ENCODE results near the gene KRTAP5-6.

The KRTAP5-6 gene

DNA sequence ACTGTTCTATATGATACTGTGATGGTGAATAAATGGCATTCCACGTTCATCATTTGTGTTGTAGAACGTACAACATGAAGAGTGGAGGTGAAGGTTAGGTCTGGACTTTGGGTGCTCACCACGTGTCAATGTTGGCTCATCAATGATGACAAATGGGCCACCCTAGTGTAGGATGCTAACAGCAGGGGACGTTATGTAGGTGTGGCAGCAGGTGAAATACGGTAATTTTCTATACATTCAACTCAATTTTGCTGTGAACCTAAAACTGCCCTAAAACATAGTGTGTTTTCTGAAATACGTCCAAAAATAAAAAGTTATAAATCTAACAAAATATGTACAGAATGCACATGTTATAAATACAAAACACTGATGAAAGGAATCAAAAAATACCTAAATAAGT, 6.2 kb downstream of the KRTAP5-6 start:
- no peak for DNase-seq

DNA sequence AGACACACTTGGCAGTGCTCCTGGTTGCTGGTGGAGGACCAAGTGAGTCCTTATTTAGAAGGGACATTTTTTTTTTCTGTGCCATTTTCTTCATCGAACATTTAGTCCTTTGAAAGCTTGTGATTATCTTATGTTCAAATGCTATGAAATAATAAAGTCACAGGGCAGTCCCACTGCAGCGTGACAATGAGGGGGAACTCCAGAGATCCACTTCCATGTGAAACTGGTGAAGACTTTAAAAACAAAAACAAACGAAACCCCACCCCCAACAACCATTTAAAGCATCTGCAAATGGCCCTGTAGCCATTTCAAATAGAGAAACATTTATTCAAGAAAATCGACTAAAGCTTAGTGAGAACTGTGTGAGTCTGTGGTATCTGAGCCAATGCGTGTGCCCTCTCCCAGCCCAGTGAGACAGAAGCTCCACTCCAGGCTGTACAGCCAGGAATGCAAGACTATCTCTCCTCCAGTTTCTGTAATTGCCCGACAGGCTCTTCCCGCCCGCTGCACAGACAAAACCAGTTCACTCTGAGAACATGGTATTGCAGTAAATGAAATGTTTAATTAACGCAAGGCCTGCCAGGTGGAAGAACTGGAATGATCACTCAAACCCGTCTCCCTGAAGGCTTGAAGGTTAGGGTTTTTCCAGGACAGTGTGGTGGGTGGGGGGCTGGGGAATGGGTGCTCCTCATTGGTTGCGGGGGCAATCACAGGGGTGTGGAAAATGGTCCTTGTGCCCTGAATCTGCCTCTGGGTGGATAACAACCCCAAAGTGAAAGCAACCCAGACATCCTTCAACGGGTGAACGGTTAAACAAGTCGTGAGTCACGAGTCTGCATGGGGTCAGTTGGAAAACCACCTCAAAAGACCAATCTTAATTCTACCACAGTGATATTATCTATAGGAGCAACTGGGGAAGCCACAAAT, 8.4 kb downstream of the KRTAP5-6 start:
- DNase-seq, result no peak

DNA sequence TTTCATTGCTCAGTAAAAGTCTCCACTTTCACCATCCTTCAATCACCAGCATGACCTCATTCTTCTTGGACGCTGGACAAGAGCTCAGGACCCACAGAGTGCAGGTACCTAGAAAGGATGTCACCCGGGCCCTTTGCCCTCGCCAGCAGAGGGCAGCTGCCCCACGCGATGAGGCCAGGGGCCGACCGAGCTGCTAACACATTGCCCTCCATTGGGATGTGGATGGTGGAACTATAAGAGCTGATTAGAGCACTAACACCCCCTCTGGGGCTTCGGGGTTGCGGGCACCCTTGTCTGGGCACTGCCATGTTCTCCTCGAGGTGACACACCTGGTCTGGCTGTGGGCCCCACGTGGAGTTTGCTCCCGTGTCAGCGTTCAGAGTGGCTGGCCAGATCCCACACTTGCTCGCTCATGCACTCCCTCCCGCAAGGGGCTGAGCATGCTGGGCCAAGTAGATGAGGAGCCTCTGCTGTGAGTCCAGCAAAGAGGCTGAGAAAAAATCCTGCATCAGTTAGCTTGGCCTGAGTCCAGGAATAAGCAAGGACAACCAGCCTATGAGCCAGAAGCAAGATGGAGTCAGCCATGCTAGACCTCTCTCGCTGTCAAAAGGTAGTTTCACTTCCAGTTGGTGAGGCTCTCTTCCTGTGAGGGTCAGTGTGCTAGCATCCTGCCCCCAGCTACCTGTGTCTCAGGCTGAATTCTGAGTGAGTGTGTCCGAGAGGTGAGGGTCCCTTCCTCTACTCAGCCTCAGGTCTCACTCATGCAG, 9.8 kb downstream of the KRTAP5-6 start:
- peak; percentile 59 to 64 for DNase-seq

DNA sequence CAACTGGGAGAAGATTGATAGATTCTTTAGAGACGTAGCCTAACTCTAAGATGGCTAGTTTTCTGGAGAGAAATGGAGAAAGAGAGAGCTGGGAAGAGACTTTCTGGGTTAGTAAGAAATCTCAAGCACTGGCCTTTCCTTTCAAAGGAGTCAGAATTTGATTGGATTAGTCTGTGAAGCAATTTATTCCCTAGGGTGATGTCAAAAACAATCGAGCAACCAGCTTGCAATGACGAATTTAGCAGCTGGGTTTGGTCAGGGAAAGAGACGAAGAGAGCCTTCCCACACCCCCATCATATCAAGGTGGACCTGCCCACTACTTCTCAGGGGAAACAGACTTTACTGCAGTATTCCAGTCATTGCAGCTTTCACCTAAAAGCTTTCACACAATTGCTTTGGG, 10.8 kb downstream of the KRTAP5-6 start:
- no peak for DNase-seq

DNA sequence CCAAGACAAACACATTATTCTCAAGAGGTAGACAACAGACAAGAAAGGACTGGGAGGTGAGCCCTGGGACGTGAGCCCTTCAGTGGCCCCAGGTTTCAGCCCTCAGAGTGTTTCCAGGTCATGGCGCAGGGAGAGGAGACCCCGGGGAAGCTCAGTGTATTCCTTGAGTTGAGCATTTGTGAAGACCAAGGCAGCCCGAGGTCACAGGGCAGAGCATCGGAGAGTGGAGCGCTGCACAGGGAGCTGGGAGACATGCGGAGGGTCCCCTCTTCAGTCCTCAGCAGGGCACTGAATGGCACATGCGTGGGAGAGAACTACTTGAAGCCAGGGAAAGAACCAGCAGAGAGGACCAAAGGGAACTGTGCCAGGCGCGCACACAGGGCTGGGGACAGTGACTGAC, 11.7 kb downstream of the KRTAP5-6 start:
- no peak for DNase-seq

DNA sequence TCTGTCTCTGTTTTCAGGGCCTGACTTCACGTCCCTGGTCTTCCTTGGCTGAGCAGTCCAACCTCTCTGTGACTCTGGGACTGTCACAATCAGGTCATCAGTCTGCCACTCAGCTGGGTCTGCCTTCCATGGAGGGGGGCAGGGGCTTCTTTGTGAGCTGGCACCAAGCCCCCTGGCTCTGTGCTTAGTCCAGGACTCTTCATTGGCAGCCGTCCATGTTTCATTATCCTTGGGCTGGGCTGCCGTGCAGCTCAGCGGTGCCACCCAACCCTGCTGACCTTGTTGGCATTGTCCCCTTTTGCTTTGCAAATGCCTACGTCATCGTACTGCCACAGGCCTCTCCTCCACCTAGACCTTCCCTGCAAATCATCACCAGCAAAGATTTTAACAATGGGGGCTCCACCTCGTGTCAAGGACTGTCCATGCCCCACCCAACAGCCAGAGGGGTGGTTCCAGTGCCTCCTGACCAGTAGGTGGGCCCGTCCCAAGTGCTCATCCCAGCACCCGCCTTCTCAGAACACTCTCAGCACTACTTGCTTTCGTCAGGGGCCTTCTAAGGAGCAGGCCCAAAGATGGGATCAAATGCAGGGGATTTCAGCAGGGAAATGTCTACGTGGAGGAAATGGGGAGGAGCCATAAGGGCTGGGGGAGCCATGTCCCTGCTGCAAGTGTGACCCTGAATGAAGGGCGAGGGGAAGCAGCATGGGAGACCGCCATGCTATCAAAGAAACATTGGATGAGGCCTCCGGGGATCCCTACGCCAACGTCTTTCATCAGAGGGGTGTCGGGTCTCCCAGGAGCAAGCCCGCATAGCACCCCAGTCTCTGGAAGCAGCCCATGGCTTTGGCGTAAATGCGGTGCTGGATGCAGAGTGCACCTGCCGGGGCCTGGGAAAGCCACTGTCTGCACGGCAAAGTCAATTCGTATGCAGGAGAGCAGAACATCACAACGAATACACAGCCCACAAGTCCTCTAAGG, 18.2 kb downstream of the KRTAP5-6 start:
- DNase-seq, result no peak

DNA sequence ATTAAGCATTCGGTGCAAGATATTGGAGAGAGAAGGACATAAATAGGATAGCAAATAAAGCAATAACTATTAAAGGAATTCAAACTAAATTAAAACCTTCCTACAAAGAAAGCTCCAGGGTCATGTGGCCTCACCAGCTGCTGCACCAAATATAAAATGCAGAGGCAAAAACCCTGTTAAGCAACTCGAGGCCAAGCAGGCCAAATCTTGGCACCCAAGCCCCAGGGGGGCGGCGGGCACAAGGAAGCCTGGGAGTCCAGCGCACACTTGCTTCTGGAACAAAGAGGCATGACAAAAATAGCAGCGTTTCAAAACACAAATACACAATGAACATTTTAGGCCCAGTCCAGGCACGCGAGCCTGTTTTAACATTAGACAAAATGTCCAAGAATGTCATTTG, 20.8 kb downstream of the KRTAP5-6 start:
- DNase-seq, result no peak

DNA sequence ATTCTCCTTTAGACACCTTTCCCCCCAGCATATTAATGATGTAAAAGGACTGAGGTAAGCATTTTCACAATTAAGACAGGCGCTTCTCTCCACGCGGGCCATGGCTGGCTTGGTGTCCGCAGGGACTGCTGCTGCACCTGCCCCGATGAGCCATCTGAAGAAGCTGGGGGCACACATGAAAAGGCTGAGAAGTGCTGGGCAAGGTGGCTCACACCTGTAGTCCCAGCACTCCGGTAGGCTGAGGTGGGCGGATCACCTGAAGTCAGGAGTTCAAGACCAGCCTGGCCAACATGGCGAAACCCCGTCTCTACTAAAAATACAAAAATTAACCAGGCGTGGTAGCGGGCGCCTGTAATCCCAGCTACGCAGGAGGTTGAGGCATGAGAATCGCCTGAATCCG, 21.3 kb downstream of the KRTAP5-6 start:
- DNase-seq, result no peak

DNA sequence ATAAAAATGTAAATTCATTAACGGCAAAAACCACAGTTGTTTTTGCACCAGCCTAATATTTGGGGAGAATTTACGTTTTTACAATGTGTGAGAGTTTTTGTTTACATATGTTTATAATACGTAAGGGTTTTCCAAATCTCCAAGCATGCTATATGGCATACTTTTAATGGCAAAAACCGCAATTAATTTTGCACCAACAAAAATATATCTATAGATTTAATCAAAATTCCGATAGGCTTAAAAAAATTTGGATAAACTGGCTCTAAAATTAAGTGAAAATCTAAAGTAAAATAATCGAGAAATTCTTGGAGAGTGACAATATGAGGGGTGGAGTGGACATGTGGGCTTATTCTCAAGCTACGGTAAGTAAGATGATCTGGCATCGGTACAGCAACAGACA, 22.8 kb downstream of the KRTAP5-6 start:
- DNase-seq, result no peak

DNA sequence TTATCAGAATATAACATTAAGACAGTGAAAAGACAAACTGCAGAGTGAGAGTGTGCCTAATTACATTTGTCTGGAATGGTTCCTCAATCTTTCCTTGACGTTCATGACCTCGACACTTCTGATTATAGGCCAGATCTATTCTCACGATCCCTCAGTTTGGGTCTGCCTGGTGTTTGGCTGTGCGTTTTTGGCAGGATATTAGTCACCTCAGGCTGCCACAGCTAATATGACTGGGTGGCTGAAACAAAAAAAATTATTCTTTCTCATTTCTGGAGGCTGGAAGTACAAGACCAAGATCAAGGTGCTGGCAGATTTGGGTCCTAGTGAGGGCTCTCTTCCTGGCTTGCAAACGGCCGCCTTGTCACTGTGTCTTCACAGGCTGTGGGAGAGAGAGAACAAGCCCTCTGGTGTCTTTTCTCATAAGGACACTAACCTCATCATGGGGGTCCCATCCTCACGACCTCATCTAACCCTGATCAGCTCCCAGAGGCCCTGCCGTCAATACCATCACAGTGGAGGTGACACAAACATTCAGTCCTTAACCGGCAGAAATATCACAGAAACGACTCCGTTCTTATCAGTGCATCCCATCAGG, 30.2 kb downstream of the KRTAP5-6 start:
- DNase-seq, result no peak

DNA sequence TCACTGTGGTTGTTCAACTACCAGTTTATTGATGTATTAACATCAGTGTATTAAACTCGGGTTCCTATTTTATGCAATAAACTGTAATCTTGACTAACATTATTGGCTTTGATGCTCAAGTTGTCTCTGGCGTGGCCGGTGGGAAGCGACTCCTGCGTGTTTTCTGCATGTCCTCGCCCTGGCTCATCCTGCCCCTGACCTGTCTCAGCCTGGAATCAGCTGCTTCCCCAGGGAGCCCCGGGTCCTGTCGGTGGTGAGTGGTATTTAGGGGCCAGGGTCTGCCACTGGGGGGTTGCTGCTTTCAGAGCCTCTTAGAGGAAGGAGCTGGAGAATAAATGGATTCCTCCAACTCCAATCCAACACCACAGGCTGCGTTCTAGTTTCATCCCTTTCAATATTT, 30.9 kb downstream of the KRTAP5-6 start:
- DNase-seq, result no peak

DNA sequence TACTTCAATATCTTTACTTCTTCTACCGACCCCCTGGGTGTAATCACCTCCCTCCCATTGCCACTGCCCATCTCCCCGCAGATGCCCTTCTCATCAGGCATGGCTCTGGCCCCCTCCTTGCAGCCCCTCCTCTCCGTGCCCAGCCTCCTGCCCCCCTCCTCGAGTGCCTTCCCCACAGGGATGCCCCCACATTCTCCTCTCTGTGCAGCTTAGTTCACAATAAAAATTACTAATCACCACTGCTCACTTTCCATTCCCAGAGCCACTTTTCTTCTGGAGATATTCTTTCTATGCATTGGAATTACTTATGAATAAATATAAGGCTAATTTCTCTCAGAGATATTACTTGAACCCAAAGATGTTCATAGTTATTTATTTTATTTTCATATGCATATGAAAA, 31.3 kb downstream of the KRTAP5-6 start:
- no peak for DNase-seq

DNA sequence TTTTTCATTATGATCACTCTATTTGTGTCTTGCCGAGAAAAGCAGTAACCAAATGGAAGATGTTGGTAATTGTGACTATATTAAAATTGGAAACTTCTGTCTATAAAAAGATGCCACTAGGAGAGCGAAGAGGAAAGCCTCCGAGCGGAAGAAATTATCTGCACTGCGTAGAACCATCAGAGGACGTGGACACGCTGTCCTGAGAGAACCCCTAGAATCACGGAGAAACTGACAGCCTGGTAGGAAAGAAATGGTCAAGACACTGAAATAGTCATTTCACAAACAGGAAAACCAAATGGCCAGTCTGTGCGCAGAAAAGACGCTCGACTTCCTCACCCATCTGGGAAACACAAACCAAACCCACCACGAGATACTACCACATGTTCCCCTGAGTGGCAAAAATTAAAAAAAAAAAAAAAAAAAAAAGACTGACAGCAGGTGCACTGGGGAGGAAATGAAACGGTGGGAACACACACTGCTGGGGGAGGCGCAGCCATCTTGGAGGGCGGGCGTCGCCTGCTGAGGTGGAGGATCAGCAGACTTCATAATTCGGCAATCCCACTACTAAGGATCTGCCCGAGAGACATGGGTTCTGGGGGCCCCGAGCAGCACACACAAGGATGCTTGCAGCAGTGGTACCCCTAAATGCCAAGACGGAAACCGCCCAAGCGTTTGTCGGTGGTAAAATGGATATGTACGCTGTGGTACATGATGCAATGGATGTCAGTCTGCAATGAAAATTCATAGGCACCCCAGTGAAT, 32.1 kb downstream of the KRTAP5-6 start:
- DNase-seq, result no peak

DNA sequence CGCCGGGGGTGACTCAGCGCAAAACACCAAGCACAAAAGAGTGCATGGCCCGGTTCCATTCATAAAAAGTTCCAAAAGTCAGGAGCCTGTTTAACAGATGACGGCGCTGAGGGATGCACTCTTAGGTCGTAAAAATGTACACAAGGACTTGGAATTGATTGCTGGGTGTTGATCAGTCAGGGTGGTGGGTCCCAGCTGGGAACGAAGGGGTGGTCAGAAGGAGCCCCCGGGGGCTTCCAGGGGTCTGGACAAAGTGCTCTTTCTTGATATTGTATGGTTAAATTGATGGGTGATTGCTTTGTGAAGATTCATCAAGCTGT, 32.7 kb downstream of the KRTAP5-6 start:
- DNase-seq, result no peak

DNA sequence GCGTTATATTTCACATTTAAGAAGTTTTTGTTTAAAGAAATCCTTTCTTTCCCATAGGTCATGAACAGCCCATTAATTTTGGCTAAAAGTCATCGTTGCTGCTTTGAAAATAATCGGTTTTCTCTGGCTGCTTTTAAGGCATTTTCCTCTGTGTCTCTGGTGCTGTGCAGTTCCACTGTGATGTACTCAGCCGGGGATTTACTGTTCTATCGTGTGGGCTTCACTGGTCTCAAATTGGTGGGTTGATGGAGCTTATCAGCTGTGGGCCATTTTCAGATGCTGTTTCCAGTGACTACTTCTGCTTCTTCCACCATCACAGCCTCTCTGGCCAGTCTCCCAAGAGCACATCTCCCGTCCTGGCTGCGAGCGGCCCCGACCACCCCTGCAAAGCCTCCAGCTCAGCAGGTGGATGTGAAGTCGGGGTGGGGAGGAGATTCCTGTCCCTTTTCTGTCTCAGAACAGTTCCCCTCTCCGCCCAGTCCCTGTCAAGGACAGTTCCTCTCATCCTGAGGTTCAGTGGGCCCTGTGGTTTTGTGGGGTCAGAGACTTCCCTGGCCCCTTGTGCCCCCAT, 33.1 kb downstream of the KRTAP5-6 start:
- DNase-seq, result no peak

DNA sequence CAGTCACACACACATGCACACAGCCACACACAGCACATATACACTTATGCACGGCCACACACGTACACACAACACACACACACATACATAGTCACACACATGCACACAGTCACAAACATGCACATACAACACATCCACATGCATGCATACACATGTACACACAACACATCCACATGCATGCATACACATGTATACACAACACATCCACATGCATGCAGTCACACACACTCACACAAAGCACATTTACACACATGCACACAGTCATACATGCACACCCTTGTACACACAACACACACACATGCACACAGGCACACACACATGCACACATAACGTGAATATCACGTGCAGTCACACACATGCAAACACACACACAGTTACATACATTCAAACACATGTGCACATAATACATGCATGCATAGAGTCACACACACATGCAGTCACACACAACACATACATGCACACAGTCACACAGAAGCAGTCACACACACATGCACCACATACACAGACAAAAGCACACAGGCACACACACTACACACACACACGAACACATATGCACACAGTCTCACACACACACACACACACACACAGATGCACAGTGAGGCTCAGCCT, 34.6 kb downstream of the KRTAP5-6 start:
- no peak for DNase-seq

DNA sequence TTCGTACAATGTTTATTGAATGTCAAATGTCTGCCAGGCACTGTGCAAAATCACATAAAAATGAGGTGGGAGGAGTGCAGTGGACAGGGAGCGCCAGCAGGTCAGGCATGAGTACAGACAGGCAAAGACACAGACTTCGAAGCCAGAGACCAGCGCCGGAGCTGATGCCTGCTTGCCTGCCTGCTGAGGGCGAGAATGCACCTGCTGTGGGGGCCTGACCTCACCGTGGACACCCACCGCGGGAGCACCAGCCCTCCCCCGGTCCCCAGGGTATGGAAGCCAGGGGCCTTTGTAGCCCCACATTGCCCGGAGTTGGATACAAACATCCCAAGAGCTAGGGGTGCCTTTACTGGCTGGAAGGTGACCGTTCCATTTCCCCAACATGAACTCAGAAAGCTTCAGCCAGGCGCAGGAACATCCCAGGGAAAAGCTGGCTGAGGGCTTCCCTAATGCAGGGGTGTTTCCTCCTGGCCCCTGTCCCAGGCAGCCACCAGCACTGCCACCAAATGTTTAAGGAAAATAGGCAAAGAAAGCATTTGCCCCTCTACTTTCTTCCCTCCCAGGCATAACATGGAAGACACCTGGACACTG, 35.5 kb downstream of the KRTAP5-6 start:
- no peak for DNase-seq

DNA sequence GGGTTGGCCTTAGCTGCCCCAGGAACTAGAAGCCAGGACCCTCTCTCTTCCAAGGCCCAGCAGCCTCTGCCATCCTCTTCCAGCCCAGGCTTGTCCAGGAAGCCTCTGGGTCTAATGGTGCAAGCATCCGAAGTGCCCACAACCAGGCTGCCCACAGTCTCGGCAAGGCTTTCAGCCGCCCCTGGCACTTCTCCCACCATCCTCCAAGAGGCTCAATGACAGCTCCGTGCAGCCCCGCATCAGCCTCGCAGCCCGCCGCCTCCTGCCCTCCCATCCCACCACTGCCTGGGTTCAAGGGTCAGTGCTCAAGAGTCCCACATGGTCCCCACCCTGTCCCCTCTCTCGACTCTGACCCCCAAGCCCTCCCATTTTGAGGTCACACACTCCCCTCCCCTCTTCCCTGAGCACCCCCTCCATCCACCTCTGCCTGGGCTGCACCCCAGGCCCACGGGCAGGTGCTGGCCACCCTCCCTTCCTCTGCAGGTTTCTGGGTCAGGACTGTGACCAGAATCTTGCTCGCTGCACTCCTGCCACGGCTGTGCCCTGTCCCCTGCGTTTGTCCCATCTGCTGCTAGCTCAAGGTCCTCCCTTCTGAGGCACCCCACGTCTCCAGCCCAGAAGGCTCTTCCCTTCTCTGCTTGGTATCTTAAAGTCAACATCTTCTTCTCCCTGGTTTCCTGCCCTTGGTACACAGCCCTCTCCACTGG, 36.2 kb downstream of the KRTAP5-6 start:
- no peak for DNase-seq

DNA sequence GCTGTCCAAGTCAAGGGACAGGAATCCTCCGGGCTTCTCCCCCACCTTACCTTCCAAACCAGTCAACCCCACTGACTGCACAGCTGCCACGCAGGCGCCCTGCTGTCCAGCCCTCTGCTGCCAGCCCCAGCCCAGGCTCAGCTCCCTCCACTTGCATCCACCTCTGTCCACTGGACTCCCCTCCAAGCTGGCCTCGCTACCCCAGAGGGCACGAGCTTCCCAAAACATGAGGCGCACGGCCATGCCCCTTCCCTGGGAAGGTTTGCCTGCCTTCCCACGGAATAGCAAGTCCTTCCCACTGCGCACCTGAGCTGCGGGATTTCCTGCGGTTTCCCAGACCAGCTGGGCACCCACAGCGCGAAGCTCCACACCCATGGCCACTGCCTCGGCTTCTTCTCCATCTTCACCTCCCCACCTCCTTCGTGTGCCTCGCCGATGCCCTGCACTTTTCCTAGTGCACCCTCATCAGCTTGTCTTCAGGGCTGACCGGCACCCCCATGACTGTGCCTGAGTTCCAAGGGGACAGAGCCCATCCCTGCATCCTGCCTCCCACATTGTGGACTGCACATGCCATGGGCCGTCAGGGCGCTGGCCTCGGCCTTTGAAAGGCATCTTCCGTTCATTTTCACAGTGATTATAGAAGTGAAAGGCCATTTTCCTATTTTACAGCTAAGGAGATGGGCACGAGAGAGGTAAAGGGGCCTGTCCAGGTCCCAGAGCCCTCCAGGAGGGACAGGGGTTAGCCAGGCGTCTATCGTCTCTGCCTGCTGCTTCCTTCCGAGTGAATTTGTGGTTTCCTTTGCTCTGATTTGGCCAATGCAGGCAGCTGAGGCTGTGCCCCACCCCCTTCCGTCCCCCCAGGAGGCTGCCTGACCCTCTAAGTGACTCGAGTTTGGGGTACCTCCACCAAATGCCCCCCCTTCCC, 37.0 kb downstream of the KRTAP5-6 start:
- DNase-seq, result no peak

Data from Kasumi-1 (cell line).